Activated naive CD8-positive, alpha-beta T cell (primary cell): ENCODE data around the gene ELOVL2.
"Not testable (repeated sequence)": the region's sequence is repeated elsewhere in the genome, so short reads cannot be mapped to it uniquely, and the experiment has no call there.

Experiments
- H3K27ac Mint-ChIP-seq: one replicate; pipeline ENCODE4 v1.8.0; 2021; ENCODE audit warnings: mixed read lengths
- H3K27me3 Mint-ChIP-seq: one replicate; pipeline ENCODE4 v1.8.0; 2021; ENCODE audit warnings: mixed read lengths
- H3K36me3 Mint-ChIP-seq: one replicate; pipeline ENCODE4 v1.8.0; 2021; ENCODE audit warnings: mixed read lengths
- H3K4me1 Mint-ChIP-seq: one replicate; pipeline ENCODE4 v1.8.0; 2021; ENCODE audit warnings: low read depth, mixed read lengths
- H3K4me3 Mint-ChIP-seq: one replicate; pipeline ENCODE4 v1.8.0; 2021; ENCODE audit warnings: mild to moderate bottlenecking, mixed read lengths
- H3K9me3 Mint-ChIP-seq: one replicate; pipeline ENCODE4 v1.8.0; 2021; ENCODE audit warnings: low read depth, mixed read lengths

The ELOVL2 gene

DNA sequence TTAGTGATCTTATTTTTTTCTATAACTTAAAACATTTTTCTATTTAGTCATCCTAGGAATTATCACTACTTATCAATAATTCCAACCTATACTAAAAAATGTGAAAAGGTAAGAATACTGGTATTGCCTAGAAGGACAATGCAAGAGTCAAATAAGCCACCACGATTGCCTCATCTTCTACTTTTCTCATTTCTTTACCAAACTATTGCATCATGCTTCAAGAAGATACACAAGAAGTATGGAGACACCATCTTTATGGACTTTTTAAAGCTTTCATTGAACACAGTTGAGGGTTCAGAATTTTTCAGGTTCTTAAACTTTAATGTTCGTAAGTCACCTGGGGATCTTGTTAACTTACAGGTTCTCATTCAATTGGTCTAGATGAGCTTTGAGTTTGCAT, 25.9 kb downstream of the ELOVL2 start:
- Mint-ChIP-seq H3K36me3 (no peaks in the 10 kb centered on the region), H3K4me1 (no peaks in the 10 kb centered on the region), H3K9me3 (no peaks in the 10 kb centered on the region), H3K27ac (no peak overlapping the region), H3K4me3 (no peak overlapping the region), H3K27me3 (peaks cover 10% of the 10 kb centered on the region)

- Mint-ChIP-seq H3K27me3 (peaks cover 12% of the 10 kb centered on the region), H3K4me1 (no peaks in the 10 kb centered on the region), H3K9me3 (no peaks in the 10 kb centered on the region), H3K27ac (no peak overlapping the region), H3K4me3 (no peak overlapping the region), H3K36me3 (no peaks in the 10 kb centered on the region)
Observed at GRCh38 chr6:11017090-11017489, 27.0 kb downstream of the ELOVL2 start.

DNA sequence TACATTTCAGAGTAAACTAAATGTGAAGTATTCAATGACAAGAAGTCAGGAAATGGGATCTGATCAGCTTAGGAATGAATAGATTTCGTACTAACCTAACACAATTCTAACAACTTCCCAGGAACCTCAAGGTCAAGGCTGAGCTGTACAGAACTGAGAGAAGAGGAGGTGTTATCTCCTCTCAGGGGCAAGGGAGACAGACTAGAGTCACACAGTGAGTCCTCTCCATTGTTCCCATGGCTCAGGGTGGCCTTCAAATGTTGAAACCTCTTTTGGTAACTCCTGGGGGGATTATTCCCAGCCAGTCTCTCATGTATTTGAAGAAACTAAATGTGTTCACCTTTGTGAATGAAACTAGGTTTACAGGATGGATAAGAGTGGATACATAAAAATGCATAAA, 27.7 kb downstream of the ELOVL2 start:
- no peaks in the 10 kb centered on the region for H3K36me3 Mint-ChIP-seq
- H3K4me1 Mint-ChIP-seq, result no peaks in the 10 kb centered on the region
- H3K4me3 Mint-ChIP-seq, result no peak overlapping the region
- H3K27me3 Mint-ChIP-seq, result peaks cover 11% of the 10 kb centered on the region
- no peak overlapping the region for H3K27ac Mint-ChIP-seq
- no peaks in the 10 kb centered on the region for H3K9me3 Mint-ChIP-seq

- H3K9me3 Mint-ChIP-seq, result no peaks in the 10 kb centered on the region
- no peaks in the 10 kb centered on the region for H3K36me3 Mint-ChIP-seq
- H3K4me3 Mint-ChIP-seq, result no peak overlapping the region
- no peak overlapping the region for H3K27ac Mint-ChIP-seq
- peaks cover 10% of the 10 kb centered on the region for H3K27me3 Mint-ChIP-seq
- H3K4me1 Mint-ChIP-seq, result no peaks in the 10 kb centered on the region
Observed at GRCh38 chr6:11015102-11015501, 29.0 kb downstream of the ELOVL2 start.

- H3K27ac Mint-ChIP-seq, result no peak overlapping the region
- H3K27me3 Mint-ChIP-seq, result peaks cover 15% of the 10 kb centered on the region
- H3K4me3 Mint-ChIP-seq, result no peak overlapping the region
- H3K9me3 Mint-ChIP-seq, result no peaks in the 10 kb centered on the region
- H3K36me3 Mint-ChIP-seq, result no peaks in the 10 kb centered on the region
- H3K4me1 Mint-ChIP-seq, result no peaks in the 10 kb centered on the region
Observed at GRCh38 chr6:11013721-11014070, 30.4 kb downstream of the ELOVL2 start.

DNA sequence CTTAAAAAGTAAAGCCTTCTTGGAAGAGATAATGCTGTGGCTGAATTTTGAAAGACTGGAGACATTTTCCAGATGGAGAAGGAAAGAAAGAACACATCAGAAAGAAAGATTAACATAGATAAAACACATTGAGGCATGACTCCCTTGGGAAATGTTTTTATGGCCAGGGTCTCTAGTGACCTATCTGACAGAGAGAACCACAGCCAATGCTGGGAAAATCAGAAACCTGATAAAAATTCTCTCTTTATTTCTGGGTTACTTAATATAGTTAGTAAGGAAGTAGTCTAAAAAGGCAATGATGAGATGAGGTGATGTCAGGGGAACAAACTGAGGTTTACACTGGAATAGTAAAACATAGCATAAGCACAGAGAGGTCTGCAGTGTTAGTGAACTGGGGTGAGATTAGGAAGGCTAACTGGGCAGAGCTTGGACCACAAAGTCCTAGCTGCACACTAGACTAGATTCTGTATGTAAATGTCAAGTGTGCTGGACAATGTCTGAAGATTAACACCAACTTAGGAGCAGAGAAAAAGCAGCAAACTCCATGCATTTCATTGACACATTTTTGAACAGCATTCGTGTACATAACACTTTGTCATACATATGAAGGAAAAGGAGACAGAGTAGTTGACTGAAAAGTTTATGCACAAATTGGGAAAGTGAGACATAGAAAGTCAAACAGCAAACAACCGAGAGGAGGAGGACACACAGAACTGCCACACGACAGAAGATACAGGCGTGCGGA, 31.0 kb downstream of the ELOVL2 start:
- no peaks in the 10 kb centered on the region for H3K4me1 Mint-ChIP-seq
- no peaks in the 10 kb centered on the region for H3K36me3 Mint-ChIP-seq
- peaks cover 16% of the 10 kb centered on the region for H3K27me3 Mint-ChIP-seq
- no peak overlapping the region for H3K4me3 Mint-ChIP-seq
- no peak overlapping the region for H3K27ac Mint-ChIP-seq
- H3K9me3 Mint-ChIP-seq, result no peaks in the 10 kb centered on the region

DNA sequence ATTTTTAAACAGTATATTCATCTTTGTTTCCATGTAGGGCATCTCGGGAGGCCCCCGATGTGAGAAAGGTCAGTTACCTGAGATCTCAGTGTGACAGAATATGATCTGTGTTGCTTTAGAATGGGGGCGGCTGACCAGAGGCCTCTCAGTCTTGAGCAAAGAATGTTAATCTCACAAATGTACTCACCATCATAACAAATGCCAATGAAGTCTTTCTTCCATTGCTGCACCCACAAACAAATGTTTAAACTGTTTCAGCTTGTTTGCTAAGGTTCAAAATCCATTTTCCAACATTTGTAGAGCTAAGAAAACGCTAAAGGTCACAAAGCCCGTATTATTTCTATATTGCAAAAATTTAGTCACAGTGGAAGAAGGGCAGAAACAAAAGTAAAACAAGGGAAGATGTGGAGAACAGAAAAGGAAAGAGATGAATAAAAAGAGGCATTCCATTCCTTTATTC, 31.8 kb downstream of the ELOVL2 start:
- Mint-ChIP-seq H3K9me3 (no peaks in the 10 kb centered on the region), H3K4me1 (no peaks in the 10 kb centered on the region), H3K36me3 (no peaks in the 10 kb centered on the region), H3K27ac (no peak overlapping the region), H3K4me3 (no peak overlapping the region), H3K27me3 (peaks cover 16% of the 10 kb centered on the region)

DNA sequence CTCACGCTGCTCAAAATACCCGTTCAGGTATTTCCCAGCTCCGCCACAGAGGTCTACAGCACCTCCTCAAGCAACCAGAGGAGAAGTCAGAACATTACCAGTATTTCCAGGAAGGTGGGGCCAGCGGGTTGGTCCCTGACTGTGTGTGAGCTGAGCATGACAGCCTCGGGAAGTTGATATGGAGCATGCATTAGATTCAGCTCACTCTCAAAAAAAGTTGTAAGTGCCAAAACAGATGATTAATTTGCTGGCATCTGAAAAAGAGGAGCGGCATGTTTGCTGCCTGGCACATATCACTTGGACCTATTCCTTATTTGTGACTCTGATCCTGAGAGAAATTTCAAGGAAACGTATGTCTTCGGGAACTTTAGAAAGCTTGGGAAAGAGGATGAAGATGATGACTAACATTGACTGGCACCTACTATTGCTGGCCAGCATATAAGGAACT, 32.3 kb downstream of the ELOVL2 start:
- Mint-ChIP-seq H3K27me3 (peaks cover 16% of the 10 kb centered on the region), H3K4me3 (no peak overlapping the region), H3K27ac (no peak overlapping the region)

GRCh38 chr6:11009353-11009752, 34.8 kb downstream of the ELOVL2 start:
- H3K9me3 Mint-ChIP-seq, result no peaks in the 10 kb centered on the region
- no peak overlapping the region for H3K27ac Mint-ChIP-seq
- no peaks in the 10 kb centered on the region for H3K36me3 Mint-ChIP-seq
- no peaks in the 10 kb centered on the region for H3K4me1 Mint-ChIP-seq
- H3K4me3 Mint-ChIP-seq, result no peak overlapping the region
- H3K27me3 Mint-ChIP-seq, result peaks cover 13% of the 10 kb centered on the region

More for the DNA sequence above, 32.3 kb downstream of the ELOVL2 start:
- Mint-ChIP-seq H3K9me3 (no peaks in the 10 kb centered on the region), H3K36me3 (no peaks in the 10 kb centered on the region), H3K4me1 (no peaks in the 10 kb centered on the region)

GRCh38 chr6:11008821-11009220, 35.3 kb downstream of the ELOVL2 start:
- Mint-ChIP-seq H3K4me1 (no peaks in the 10 kb centered on the region), H3K36me3 (no peaks in the 10 kb centered on the region), H3K9me3 (no peaks in the 10 kb centered on the region), H3K4me3 (no peak overlapping the region), H3K27ac (no peak overlapping the region), H3K27me3 (peaks cover 13% of the 10 kb centered on the region)

DNA sequence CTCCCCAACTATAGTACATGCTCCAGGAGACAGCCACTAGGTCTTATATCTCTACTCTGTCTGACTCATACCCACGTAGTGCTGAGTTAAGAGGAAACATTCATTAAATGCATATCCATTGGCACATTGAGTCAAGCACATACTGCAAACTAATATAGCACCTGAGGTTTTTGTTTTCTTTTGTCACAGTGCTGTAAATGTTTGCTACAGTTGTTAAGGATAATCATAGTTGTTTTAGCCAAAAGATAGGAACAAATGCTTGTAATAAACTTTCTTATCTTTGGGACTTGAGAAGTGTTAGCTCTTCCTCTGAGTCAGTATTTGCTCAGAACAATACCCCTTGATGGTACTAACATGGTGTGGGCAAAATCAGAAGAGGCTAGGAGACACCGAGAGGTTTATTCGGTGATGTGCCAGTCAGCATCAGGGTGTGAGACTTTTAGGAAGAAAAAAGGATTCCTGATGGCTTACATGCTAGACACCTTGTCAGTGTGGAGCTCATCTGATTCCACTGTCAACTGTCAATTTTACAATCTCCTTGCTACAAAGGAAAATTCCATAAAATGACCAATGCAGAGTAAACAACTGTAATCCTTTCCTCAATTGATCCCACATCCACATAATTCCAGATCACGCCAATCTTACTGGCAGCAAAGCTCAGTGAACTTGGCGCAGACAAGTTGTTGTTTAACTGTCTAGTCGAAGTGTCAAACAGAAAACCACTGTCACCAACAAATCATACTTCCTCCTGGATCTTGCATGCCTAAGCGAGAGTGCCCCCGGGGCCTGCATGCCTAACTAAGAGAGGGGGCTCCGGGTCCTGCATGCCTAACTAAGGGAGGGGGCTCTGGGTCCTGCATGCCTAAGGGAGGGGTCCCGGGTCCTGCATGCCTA, 36.1 kb downstream of the ELOVL2 start:
- Mint-ChIP-seq H3K36me3 (no peaks in the 10 kb centered on the region), H3K4me3 (no peak overlapping the region), H3K27ac (no peak overlapping the region), H3K9me3 (no peaks in the 10 kb centered on the region), H3K4me1 (no peaks in the 10 kb centered on the region), H3K27me3 (peaks cover 11% of the 10 kb centered on the region)

DNA sequence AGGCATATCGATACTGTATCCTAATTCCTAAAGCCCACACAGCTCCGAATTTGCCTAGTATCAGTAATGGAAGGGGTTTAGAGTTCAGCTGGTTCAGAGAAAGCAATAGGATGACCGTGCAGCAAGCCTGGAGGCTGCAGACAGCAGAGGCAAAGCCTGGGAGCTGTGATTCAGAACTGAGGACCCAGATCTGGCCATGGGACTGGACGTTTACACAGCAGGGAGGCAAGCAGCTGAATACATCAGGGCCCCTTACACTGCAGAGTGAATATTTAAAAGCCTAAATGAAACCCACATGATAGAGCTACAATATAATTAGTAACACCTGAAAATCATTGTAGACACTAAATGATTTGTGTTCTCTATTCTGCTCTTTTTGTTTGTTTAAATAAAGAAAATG, 38.0 kb downstream of the ELOVL2 start:
- Mint-ChIP-seq H3K4me1 (no peaks in the 10 kb centered on the region), H3K4me3 (no peak overlapping the region), H3K27ac (no peak overlapping the region), H3K36me3 (no peaks in the 10 kb centered on the region), H3K9me3 (no peaks in the 10 kb centered on the region), H3K27me3 (peaks cover 15% of the 10 kb centered on the region)

GRCh38 chr6:11003297-11003696, 40.8 kb downstream of the ELOVL2 start:
- not testable (repeated sequence) for H3K36me3 Mint-ChIP-seq, H3K9me3 Mint-ChIP-seq, H3K27me3 Mint-ChIP-seq

DNA sequence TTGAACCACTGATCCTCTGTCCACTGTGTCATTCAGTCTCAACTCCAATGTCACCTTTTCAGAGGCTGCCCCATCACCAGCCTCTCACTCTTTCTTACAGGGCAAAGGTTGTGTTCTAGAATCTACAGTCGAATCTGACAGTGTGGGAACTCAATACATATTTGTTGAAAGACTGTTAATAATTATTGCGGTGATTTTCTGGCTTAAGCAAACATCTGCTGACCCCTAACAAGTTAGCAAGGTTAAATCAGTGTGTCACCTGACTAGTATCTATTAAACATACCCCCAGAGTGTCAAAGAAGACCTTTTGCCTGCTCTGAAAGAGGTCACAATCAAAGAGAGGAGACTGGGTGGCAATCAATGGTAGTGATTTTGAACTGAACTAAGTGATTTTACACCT, 41.9 kb downstream of the ELOVL2 start:
- Mint-ChIP-seq H3K27ac (no peak overlapping the region), H3K36me3 (no peaks in the 10 kb centered on the region), H3K9me3 (no peaks in the 10 kb centered on the region), H3K4me1 (no peaks in the 10 kb centered on the region), H3K4me3 (no peak overlapping the region), H3K27me3 (peaks cover 6% of the 10 kb centered on the region)

More at GRCh38 chr6:11003297-11003696, 40.8 kb downstream of the ELOVL2 start:
- H3K4me3 Mint-ChIP-seq, H3K4me1 Mint-ChIP-seq, H3K27ac Mint-ChIP-seq: not testable (repeated sequence)

DNA sequence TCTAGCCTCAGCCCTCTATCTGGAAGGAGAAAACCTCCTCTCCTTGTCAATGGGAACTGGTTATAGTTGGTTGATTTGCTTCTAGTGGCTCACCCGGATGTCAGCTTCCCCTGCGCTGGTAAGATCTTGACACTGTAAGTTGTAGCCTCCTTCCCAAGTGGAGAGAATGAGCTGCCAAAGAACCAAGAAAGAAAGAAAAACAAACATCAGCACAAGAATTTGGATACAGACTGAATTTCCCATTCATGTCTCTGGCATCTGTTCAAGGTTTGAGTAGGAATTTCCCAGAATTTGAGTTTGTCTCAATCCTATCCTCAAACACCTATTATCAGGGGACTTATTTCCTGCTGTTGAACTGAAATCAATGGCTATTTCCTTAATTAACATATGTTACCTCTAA, 44.1 kb downstream of the ELOVL2 start:
- no peak overlapping the region for H3K27ac Mint-ChIP-seq
- peaks cover 6% of the 10 kb centered on the region for H3K27me3 Mint-ChIP-seq

More for the DNA sequence above, 44.1 kb downstream of the ELOVL2 start:
- Mint-ChIP-seq H3K36me3 (no peaks in the 10 kb centered on the region), H3K9me3 (no peaks in the 10 kb centered on the region), H3K4me3 (no peak overlapping the region), H3K4me1 (no peaks in the 10 kb centered on the region)
